ENCODE measurements around the gene DCHS1.

Gene DCHS1

GRCh38 chr11:6606471-6607189, 49.0 kb downstream of the DCHS1 start:
- DNase-seq (ENCODE audit: low spot score) = peak; percentile 84
- no peak for TF ChIP-seq CTCF (IDR thresholded peaks at IDR 0.05; ENCODE audit: extremely low read depth, insufficient read depth, missing control alignments)
- in situ Hi-C loops (cut with MboI; ENCODE audit: low pct_unique_long_range_greater_than_20kb, low sequenced_read_pairs, unreplicated experiment) = no loop called here

GRCh38 chr11:6604790-6605189, 50.8 kb downstream of the DCHS1 start:
- TF ChIP-seq CTCF (IDR thresholded peaks at IDR 0.05; ENCODE audit: extremely low read depth, insufficient read depth, missing control alignments) = no peak
- DNase-seq (ENCODE audit: low spot score) = no peak
- in situ Hi-C loops (cut with MboI; ENCODE audit: low pct_unique_long_range_greater_than_20kb, low sequenced_read_pairs, unreplicated experiment) = no loop called here

GRCh38 chr11:6604081-6604626, 51.5 kb downstream of the DCHS1 start:
- peak; percentile 51 for TF ChIP-seq CTCF (IDR thresholded peaks at IDR 0.05; ENCODE audit: extremely low read depth, insufficient read depth, missing control alignments)
- in situ Hi-C loops (cut with MboI; ENCODE audit: low pct_unique_long_range_greater_than_20kb, low sequenced_read_pairs, unreplicated experiment) = no loop called here
- peak; percentile 81 for DNase-seq (ENCODE audit: low spot score)

GRCh38 chr11:6603287-6604080, 52.1 kb downstream of the DCHS1 start, which contains the start of the genes ILK and RRP8:
Gene ILK (plus strand): TSS chr11:6603774. CDS start chr11:6604272, 498 bp downstream.
Gene RRP8 (minus strand): TSS chr11:6603616. CDS start chr11:6603502, 114 bp downstream.
- in situ Hi-C loops (cut with MboI; ENCODE audit: low pct_unique_long_range_greater_than_20kb, low sequenced_read_pairs, unreplicated experiment) = no loop called here
- no peak for TF ChIP-seq CTCF (IDR thresholded peaks at IDR 0.05; ENCODE audit: extremely low read depth, insufficient read depth, missing control alignments)
- peak; percentile 93 for DNase-seq (ENCODE audit: low spot score)

- DNase-seq (ENCODE audit: low spot score) = no peak
- in situ Hi-C loops (cut with MboI; ENCODE audit: low pct_unique_long_range_greater_than_20kb, low sequenced_read_pairs, unreplicated experiment) = no loop called here
- TF ChIP-seq CTCF (IDR thresholded peaks at IDR 0.05; ENCODE audit: extremely low read depth, insufficient read depth, missing control alignments) = no peak
These were observed 53.3 kb downstream of the DCHS1 start for GRCh38 chr11:6602096-6602940.

GRCh38 chr11:6601041-6601461, 54.6 kb downstream of the DCHS1 start:
- in situ Hi-C loops (cut with MboI; ENCODE audit: low pct_unique_long_range_greater_than_20kb, low sequenced_read_pairs, unreplicated experiment) = no loop called here
- no peak for DNase-seq (ENCODE audit: low spot score)
- no peak for TF ChIP-seq CTCF (IDR thresholded peaks at IDR 0.05; ENCODE audit: extremely low read depth, insufficient read depth, missing control alignments)

Measured in GM13977 (cell line).